Endothelial cell of umbilical vein (primary cell): ENCODE results near the gene WAPL.

Experiments used
- CTCF ChIP-seq, 2 donors: IDR thresholded peaks; 1 replicate in 1 of 2; 2 replicates in 1 of 2; pipeline ENCODE4 v1.5.1; 2011; ENCODE audit warnings: low read length in 2 of 2, mild to moderate bottlenecking in 2 of 2, moderate library complexity in 2 of 2, control low read depth in 1 of 2, inconsistent platforms in 1 of 2, low read depth in 1 of 2; ENCODE audit not compliant: insufficient read depth in 1 of 2; ENCODE audit errors: extremely low read depth in 1 of 2
- JUN ChIP-seq: IDR thresholded peaks from 2 replicates; pipeline ENCODE4 v1.6.1; 2011; ENCODE audit warnings: borderline replicate concordance, low read depth; ENCODE audit not compliant: insufficient read length, insufficient read depth
- MYC ChIP-seq: IDR thresholded peaks from one replicate; pipeline ENCODE4 v1.6.1; 2011; ENCODE audit warnings: mild to moderate bottlenecking, low read depth, low read length
- POLR2A ChIP-seq: IDR thresholded peaks from 2 replicates; pipeline ENCODE4 v1.6.1; 2012; ENCODE audit warnings: low read depth, mild to moderate bottlenecking, control low read depth, low read length

DNA sequence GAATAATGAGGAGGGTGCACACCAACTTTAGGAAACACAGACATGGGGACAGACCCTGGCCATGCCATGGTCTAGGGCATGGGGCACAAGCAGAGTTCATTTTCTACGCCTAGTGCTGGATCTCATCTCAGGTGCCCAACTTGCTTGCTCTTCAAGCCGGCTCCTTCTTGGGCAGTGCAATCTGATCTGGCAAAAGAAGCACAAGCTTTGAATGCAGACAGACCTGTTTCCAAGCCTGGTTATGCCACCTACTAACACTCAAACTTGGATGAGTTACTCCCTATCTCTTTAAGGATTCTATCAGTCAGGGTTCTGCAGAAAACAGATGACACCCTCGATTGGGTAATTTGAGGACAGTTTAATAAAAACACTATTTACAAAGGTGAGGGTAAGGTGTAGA, 34.9 kb upstream of the WAPL start:
- no peak for TF ChIP-seq CTCF (IDR thresholded peaks at IDR 0.05; ENCODE audit: extremely low read depth in 1 of 2, insufficient read depth in 1 of 2, low read depth in 1 of 2, low read length in 2 of 2)
- no peak for TF ChIP-seq POLR2A
- TF ChIP-seq JUN: no peak
- TF ChIP-seq MYC: no peak
